DMS114 treated with DMSO at 0.1 percent for 48 hours (cell line): Measurements from ENCODE around the gene OGFOD2.

Experiments used
- DNase-seq: peaks from one replicate; lab custom pipeline; 2025; ENCODE audit not compliant: unreplicated experiment; lab: John Stamatoyannopoulos, UW

OGFOD2 gene

GRCh38 chr12:122988036-122988435, 13.0 kb downstream of the OGFOD2 start:
- no peak for DNase-seq

DNA sequence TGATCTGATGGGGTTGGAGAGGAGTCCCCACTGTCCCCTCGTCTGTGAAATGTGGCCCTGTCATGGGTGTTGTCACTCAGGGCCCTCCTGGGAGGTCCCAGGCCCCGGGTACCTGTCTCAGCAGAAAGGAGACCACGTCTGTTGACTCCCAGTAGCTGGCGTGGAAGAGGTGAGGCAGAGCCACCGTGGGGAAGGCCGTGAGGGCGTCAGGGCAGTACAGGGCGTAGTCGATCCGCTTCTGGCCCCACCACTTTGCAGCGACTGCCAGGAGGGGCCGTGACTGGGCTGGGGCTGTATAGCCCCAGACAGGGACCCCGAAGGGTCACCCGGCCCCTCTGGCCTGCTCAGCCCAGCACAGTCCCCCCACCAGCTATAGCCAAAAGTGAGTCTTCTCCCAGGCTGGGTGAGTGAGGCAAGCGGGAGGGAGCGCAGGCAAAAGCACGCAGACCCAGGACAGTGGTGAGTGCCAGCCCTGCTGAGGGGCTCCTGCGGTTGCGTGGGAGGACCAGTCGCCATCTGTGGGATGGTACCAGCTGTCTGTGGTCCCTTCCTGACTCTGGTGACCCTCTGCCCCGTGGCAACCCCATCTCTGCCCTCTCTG, 13.7 kb downstream of the OGFOD2 start:
- no peak for DNase-seq

- no peak for DNase-seq
Observed at GRCh38 chr12:122989225-122989839, 14.3 kb downstream of the OGFOD2 start.

DNA sequence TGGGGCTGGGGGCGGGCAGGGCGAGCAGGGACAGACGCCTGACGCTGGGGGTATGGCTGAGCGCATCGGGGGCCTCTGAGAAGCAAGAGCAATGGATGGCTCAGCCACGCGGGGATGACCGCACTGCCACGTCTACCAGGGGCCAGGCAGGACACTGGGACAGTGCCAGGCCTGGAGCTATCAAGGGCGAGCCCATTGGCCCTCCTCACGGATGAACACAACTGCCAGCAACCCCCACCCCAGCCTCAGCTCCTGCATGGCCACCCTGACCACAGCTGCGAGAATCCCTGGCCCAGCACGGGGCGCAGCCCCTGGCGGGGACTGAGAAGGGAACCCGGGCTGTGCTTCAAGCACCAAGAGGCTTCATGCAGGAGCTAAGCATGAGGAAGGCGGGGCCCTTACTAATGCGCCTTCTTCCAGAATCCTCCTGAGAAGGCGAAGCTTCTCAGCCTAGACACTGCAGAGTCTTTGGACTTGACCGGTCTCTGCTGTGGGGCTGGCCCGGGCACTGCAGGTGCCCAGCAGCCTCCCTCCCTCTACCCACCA, 14.9 kb downstream of the OGFOD2 start:
- no peak for DNase-seq

DNA sequence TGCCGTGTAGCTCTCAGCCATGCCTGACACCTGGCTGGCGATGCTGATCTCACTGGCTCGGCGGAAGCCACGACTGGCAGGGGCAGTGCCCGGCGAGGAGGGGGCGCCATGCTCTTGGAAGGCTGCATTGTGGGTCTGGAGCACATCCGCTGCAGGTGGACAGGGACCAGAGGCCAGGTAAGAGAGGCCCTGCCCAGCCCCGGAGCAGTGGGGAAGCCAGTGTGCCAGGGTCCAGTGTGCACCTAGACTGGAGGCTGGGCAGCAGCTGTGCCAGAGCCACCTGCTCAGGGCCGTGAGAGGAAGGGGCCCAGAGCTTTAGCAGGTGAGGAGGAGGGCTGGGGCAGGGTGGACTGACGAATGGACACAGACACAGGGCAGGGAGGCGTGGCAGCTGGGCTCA, 15.5 kb downstream of the OGFOD2 start:
- no peak for DNase-seq

GRCh38 chr12:122990961-122991622, 16.0 kb downstream of the OGFOD2 start:
- no peak for DNase-seq

- no peak for DNase-seq
Observed at GRCh38 chr12:122991623-122992275, 16.7 kb downstream of the OGFOD2 start.

GRCh38 chr12:122992386-122992785, 17.3 kb downstream of the OGFOD2 start:
- DNase-seq: no peak

- DNase-seq: no peak
Observed at GRCh38 chr12:122994140-122994675, 19.2 kb downstream of the OGFOD2 start.

GRCh38 chr12:122994781-122995502, 19.9 kb downstream of the OGFOD2 start:
- no peak for DNase-seq

- no peak for DNase-seq
Observed at GRCh38 chr12:122995503-122996187, 20.6 kb downstream of the OGFOD2 start.

DNA sequence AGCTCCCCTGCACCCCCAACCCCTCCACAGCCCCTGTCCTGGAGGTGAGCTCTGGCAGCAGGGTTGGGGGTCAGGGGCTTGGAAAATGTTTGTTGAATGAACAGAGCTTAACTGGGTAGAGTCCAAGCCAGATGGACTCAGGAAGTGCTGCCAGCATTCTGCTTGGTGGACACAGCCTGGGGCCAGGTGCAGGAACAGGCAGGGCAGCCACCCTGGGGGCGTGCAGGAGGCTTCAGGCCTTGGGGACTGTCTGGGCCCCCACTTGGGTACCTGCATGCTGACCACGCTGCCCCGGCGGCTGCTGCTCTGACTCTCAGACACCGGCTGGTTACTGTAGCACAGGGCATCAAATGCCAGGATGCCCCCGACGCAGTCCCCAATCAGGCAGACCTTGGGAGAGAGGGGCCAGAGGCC, 21.2 kb downstream of the OGFOD2 start:
- no peak for DNase-seq

GRCh38 chr12:122996621-122997342, 21.7 kb downstream of the OGFOD2 start:
- DNase-seq: no peak

- DNase-seq: no peak
Observed at GRCh38 chr12:122997343-122998250, 22.6 kb downstream of the OGFOD2 start.

DNA sequence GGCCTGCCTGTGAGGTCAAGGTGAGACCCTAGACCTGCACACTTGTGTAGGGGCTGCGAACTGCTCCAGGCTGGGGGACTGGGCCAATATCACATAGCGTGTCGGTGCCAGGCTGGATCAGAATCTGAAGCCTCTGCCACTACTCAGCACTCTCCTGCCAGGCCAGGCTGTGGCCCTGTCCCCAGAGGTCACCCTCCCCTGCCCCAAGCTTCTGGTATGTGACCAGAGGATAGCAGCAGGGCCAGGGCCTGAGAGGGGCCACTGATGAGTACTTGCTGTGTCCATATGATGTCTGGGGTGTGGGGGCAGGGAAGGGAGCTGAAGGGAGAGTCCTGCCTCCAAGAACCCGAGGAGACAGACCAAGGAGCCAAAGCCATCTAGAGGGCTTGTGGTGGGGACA, 23.3 kb downstream of the OGFOD2 start:
- no peak for DNase-seq

DNA sequence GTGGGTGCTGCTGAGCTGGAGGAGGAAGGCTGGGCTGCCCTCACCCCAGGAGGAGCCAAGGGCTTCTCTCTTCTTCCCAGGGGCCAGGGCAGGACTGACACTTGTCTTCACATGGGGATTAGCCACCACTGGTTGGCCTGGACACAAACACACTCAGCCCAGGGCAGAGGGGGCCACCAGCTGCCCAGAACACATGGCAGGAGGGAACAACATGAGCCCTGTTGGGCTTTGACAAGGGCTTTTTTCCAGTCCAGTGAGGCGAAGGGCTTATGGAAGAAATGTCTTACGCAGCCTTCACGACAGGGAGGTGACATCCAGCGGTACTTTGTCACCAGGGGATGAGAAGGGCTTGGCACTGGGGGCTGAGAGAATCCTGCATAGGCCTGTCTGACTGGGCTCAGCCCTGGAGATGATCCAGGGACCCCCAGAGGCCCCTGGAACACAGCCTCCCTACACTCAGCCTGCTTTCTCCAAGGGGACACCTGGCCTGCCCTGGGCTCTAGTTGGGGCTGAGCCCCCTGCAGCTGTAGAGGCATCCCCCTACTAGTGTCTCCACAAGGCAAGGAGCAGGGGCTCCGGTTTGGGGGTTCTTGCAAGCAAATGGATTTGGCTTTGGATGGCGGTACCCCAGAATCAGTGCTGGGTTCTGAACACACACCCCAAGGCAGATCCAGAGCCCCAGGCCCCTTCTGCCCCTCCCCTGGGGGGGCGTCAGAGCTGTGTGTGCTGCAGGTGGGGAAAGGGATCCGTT, 24.3 kb downstream of the OGFOD2 start:
- DNase-seq: no peak

DNA sequence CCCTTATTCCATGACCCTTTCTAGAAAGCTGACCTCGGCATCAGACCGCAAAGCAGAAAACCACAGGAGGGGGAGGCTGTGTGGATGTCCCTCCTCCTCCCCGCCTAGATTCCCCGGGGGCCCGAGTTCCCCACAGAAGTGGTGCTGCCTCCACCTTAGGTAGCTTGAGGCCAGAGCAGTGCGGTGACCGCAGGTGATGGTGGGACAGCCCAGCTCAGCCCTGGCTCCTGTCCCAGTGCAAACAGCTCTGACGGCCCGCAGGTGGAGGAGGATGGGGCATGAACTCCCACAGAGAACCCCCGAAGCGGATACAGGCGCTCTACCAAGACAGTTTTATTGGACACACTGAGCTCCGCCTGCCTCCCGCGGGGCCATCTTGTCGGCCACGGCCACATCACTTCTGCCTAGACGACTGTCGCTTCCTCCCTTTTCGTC, 25.0 kb downstream of the OGFOD2 start:
- DNase-seq: no peak

DNA sequence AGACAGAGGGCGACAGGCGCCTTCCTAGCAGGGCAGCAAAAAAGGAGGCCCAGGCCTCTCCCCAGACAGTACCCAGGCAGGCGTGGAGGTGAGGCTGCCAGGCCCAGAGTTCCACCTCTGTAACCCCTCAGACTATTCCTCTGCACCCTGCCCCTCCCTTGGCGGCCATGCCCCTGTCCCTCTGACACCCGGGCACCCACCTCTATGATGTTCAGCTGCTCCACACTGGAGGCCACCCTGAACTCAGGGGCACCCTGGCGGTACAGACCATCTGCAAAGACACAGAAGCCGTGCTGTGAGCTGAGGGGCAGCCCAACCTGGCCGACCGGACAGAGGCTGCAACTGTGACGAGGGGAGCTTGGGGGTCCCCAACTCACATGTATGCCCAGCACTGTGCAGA, 25.5 kb downstream of the OGFOD2 start:
- DNase-seq: no peak
